HEK293T (cell line): ENCODE results near the gene DEUP1.

ENCODE experiments used
- CTCF ChIA-PET: fragments of 350-600 bp; formaldehyde crosslinking; extraction: SDS; loops from one replicate; lab custom pipeline; 2021; ENCODE audit warnings: antibody characterized with exemption, inconsistent platforms; lab: Yijun Ruan, JAX
- POLR2A ChIA-PET: fragments of 350-600 bp; formaldehyde crosslinking; extraction: SDS; loops from one replicate; lab custom pipeline; 2020; ENCODE audit warnings: antibody characterized with exemption, inconsistent platforms; lab: Yijun Ruan, JAX
- DNase-seq: peaks from one replicate; pipeline ENCODE4 v3.0.0; 2012; ENCODE audit warnings: mixed read lengths; ENCODE audit errors: extremely low spot score
- ARNT ChIP-seq: fragments of 450-650 bp; IDR thresholded peaks from 2 replicates; pipeline ENCODE4 v1.6.1; 2017; ENCODE audit warnings: mild to moderate bottlenecking
- BHLHE40 ChIP-seq: fragments of 450-650 bp; IDR thresholded peaks from 2 replicates; pipeline ENCODE4 v1.6.1; 2016; ENCODE audit warnings: mild to moderate bottlenecking, moderate library complexity, borderline replicate concordance
- CTBP1 ChIP-seq: fragments of 450-650 bp; IDR thresholded peaks from 2 replicates; pipeline ENCODE4 v1.6.1; 2016; ENCODE audit warnings: borderline replicate concordance
- ELF4 ChIP-seq: fragments of 450-650 bp; IDR thresholded peaks from 2 replicates; pipeline ENCODE4 v1.6.1; 2017; ENCODE audit warnings: antibody characterized with exemption
- FOXA1 ChIP-seq: fragments of 450-650 bp; IDR thresholded peaks from 2 replicates; pipeline ENCODE4 v1.6.1; 2016; ENCODE audit warnings: mild to moderate bottlenecking
- FOXK2 ChIP-seq: fragments of 450-650 bp; IDR thresholded peaks from 2 replicates; pipeline ENCODE4 v1.6.1; 2016; ENCODE audit warnings: mild to moderate bottlenecking
- FOXM1 ChIP-seq: fragments of 450-650 bp; IDR thresholded peaks from 2 replicates; pipeline ENCODE4 v1.6.1; 2017; ENCODE audit warnings: mild to moderate bottlenecking, borderline replicate concordance
- HDGF ChIP-seq: fragments of 450-650 bp; IDR thresholded peaks from 2 replicates; pipeline ENCODE4 v1.6.1; 2017; ENCODE audit warnings: antibody characterized with exemption, borderline replicate concordance
- L3MBTL2 ChIP-seq: fragments of 450-650 bp; conservative IDR thresholded peaks from 2 replicates; pipeline ENCODE4 v1.6.1; 2016; ENCODE audit warnings: mild to moderate bottlenecking
- LEF1 ChIP-seq: fragments of 450-650 bp; IDR thresholded peaks from 2 replicates; pipeline ENCODE4 v1.6.1; 2017; ENCODE audit warnings: mild to moderate bottlenecking, borderline replicate concordance
- NFRKB ChIP-seq: fragments of 450-650 bp; IDR thresholded peaks from 2 replicates; pipeline ENCODE4 v1.6.1; 2016; ENCODE audit warnings: mild to moderate bottlenecking, moderate library complexity
- PKNOX1 ChIP-seq: fragments of 450-650 bp; IDR thresholded peaks from 2 replicates; pipeline ENCODE4 v1.6.1; 2016
- SP1 ChIP-seq: fragments of 450-650 bp; IDR thresholded peaks from 2 replicates; pipeline ENCODE4 v1.6.1; 2017
- SUZ12 ChIP-seq: fragments of 450-650 bp; IDR thresholded peaks from 2 replicates; pipeline ENCODE4 v1.6.1; 2016; ENCODE audit warnings: mild to moderate bottlenecking
- TARDBP ChIP-seq: fragments of 450-650 bp; IDR thresholded peaks from 2 replicates; pipeline ENCODE4 v1.6.1; 2016
- ZNF384 ChIP-seq: fragments of 450-650 bp; IDR thresholded peaks from 2 replicates; pipeline ENCODE4 v1.6.1; 2016

The DEUP1 gene

GRCh38 chr11:93330446-93330984, at the start of gene DEUP1:
DEUP1 (plus strand) TSS chr11:93330742; CDS start chr11:93332260, 1,518 bp downstream.
- DNase-seq = peak; percentile 9
- TF ChIP-seq PKNOX1 (no peak), ARNT (no peak), BHLHE40 (no peak), FOXK2 (no peak), CTBP1 (no peak), L3MBTL2 (no peak), SUZ12 (no peak), LEF1 (no peak), ELF4 (no peak), FOXM1 (no peak), SP1 (no peak), TARDBP (no peak), HDGF (no peak), ZNF384 (no peak), FOXA1 (no peak), NFRKB (no peak)
- ChIA-PET CTCF (no interaction called here), POLR2A (no interaction called here)

- TF ChIP-seq PKNOX1 (peak; percentile 64), TARDBP (no peak)
- POLR2A ChIA-PET = no interaction called here
- CTCF ChIA-PET = no interaction called here
- DNase-seq = no peak
These were observed 45.1 kb upstream of the DEUP1 start for GRCh38 chr11:93285430-93285829.

- ChIA-PET CTCF (no interaction called here), POLR2A (no interaction called here)
- TF ChIP-seq BHLHE40 (no peak), FOXK2 (no peak), PKNOX1 (no peak), CTBP1 (no peak), L3MBTL2 (no peak), ELF4 (no peak), FOXA1 (no peak), HDGF (no peak), SP1 (no peak), NFRKB (no peak), ARNT (no peak), SUZ12 (no peak), LEF1 (no peak), FOXM1 (no peak), ZNF384 (no peak)
- DNase-seq = no peak
These were observed 43.1 kb upstream of the DEUP1 start for GRCh38 chr11:93287434-93287833.

GRCh38 chr11:93288079-93288478, 42.5 kb upstream of the DEUP1 start:
- CTCF ChIA-PET = no interaction called here
- POLR2A ChIA-PET = no interaction called here
- no peak for TF ChIP-seq SP1
- no peak for TF ChIP-seq NFRKB
- no peak for TF ChIP-seq HDGF
- TF ChIP-seq PKNOX1 = no peak
- no peak for TF ChIP-seq ARNT
- no peak for TF ChIP-seq CTBP1
- no peak for TF ChIP-seq ZNF384
- TF ChIP-seq L3MBTL2 = no peak
- no peak for TF ChIP-seq FOXK2
- TF ChIP-seq TARDBP = no peak
- no peak for TF ChIP-seq ELF4
- no peak for TF ChIP-seq BHLHE40
- no peak for TF ChIP-seq FOXM1
- no peak for TF ChIP-seq SUZ12
- TF ChIP-seq FOXA1 = no peak
- DNase-seq = no peak

GRCh38 chr11:93288767-93289166, 41.8 kb upstream of the DEUP1 start:
- DNase-seq = no peak
- TF ChIP-seq ARNT = no peak
- TF ChIP-seq NFRKB = no peak
- TF ChIP-seq L3MBTL2 = no peak
- TF ChIP-seq PKNOX1 = no peak
- no peak for TF ChIP-seq FOXM1
- no peak for TF ChIP-seq FOXA1
- TF ChIP-seq LEF1 = no peak
- TF ChIP-seq CTBP1 = no peak
- no peak for TF ChIP-seq SUZ12
- no peak for TF ChIP-seq BHLHE40
- TF ChIP-seq FOXK2 = no peak
- ChIA-PET CTCF (no interaction called here), POLR2A (no interaction called here)
